Measurements from ENCODE around the gene SESTD1.

The SESTD1 gene

DNA sequence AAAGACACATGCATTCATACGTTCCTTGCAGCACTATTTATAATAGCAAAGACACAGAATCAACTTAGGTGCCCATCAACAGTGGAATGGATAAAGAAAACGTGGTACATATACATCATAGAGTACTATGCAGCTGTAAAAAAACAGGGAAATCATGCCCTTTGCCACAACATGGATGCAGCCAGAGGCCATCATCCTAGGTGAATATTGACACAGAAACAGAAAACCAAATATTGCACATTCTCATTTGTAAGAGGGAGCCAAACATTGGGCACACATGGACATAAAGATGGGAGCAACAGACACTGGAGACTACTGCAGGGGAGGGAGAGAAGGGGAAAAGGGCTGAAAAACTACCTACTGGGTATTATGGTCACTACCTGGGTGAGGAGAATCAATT, 73.5 kb downstream of the SESTD1 start:
- DNase-seq (ENCODE audit: low read depth), result no peak

DNA sequence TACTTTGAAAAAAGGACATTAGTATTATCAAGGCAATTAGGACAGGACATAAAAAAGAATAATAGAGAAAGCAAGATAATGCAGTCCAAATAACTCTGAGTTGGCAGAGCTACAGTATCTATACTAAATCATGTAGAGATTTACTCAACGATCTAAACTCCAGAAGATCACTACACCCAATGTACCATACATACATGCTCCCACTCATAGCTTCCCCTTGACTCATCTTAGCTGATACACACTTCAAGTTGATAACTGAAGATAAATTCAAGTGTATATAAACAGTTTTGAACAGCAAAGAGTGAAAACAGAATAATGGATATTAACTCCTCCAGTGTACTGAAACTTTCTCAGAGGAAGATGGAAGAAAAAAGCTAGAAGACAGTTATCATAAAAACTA, 78.5 kb downstream of the SESTD1 start:
- DNase-seq (ENCODE audit: low read depth), result no peak

DNA sequence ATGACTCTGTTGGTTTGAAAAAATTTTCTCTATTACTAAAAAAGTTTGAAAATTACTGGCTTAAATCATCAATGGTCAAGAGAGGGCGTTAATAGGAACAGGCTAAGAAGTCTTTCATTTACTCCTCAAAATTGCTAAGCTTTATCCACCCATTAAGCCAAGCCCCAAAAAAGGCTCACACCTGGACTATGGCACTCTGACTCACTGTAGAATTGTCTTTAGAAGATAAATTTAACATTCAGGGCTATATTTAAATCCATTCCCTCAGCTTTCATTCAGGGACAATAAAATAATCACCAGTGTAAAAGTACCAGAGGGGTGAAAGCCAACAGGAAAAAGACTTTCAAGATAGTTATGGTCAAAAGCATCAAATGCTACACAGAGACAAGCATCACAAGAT, 80.0 kb downstream of the SESTD1 start:
- DNase-seq (ENCODE audit: low read depth), result no peak

DNA sequence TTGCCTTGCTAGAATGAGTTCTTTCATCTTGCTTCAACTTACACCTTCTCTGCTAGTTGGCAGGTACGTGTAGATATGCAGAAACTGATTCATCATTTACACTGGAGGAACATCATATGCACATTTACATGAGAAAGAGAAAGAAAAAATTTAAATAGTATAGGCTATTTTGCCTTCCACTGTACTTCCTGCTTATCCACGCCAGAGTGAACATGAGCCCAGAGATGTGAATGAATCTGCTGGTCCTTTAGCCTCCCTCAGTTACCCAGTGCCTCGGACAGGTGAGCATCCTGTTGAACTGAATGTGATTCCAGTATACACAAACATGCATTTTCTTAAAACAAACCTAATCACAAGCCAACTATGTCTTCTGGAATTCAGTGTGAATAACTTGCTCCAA, 83.6 kb downstream of the SESTD1 start:
- no peak for DNase-seq (ENCODE audit: low read depth)

DNA sequence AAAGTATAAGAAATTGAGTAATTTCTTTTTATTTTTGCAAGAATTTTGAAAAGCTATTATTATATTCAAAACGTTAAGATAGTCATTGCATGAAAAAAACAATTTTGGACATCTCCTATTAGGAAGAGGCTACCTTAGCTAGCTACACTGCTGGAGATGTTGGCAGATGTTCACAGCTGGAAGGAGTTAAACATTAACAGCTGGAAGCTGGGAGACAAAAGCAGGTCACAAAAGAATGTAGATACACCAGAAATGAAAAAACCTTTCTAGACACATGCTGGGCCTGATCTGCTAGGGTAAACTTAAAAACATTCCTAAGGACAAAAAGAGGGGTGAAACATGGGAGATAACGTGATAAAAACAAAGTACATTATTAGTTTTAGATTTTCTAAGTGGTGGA, 84.4 kb downstream of the SESTD1 start:
- no peak for DNase-seq (ENCODE audit: low read depth)

DNA sequence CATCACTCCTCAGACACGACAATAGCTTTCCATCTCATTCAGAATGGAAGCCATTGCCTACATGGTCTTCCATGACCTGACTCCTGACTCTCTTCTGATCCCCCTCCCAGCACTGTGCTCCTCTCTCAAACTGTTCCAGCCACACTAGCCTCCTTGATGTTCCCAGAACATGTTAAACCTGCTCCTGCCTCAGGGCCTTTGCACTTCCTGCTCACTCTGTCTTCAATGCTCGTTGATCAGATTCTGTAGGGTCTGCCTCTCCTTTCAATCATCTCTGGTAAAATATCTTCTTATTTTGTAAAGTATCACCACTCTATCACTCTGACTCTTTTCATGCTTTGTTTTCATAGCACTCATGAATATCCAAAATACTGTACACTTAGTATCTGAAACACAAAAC, 84.9 kb downstream of the SESTD1 start:
- DNase-seq (ENCODE audit: low read depth), result no peak

DNA sequence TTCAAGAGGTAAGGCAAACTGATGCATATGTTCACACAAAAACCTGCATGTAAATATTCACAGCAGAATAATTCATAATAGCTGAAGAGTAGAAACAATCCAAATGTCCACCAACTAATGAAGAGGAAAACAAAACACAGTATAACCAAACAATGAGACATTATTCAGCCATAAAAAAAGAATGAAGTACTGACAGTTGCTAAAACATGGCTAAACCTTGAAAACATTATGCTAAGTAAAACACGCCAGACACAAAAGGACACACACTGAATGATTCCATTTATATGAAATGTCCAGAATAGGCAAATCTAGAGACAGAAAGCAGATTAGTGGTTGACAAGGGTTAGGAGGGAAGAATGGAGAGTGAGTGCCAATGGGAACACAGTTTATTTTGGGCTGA, 86.9 kb downstream of the SESTD1 start:
- DNase-seq (ENCODE audit: low read depth), result no peak

DNA sequence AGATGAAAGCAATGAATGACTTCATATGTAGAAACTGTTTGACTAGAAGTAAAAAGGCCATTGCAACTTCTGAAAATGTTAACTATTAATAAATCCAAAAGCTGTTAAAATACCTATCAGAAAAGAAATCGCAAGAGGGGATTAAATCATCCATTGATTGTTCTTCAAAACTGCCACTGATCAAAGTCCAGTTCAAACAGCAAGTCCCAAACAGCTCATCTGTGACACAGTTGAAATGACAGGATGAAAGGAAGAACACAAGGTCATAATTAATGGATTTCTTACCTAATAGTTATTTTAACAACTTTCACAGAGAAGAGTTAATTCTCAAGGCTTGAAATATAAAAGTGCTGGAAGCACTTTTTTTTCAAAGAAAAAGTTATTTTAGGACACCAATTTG, 90.4 kb downstream of the SESTD1 start:
- DNase-seq (ENCODE audit: low read depth), result no peak

DNA sequence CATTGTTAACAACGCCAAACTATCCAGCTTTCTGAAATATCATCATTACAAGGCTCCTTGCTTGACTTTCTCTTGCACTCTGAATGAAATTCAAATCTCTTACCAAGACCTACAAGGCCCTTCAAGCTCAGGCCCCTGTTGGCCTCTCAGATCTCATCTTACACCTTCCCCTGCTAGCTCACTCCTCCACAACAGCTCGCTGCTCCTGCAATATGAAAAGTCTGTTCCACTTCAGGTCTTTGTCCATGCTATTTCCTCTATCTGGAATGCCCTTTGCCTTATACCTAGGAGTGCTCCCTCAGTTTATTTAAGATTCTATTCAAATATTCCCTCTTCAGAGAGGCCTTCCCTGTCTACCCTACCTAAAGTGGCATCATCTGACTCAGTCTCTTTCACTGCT, 91.7 kb downstream of the SESTD1 start:
- no peak for DNase-seq (ENCODE audit: low read depth)

DNA sequence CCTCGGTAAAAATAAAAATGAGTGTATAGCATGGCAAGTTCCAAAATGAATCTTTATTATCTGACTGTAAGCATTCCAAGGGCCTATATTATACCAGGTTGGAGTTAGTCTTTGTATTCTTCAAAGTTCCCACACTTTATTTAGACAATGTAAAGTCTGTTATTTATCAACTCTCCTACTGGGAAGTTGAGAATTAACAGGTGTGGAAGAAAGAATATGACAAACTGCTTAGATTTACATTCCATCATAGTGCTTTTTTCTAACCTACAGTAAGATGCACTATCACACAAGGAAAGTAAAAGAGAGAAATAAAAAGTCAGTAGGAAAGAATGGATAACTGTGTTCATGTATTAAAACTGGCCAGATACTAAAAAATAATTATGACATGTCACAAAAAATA, 93.3 kb downstream of the SESTD1 start:
- DNase-seq (ENCODE audit: low read depth), result no peak

DNA sequence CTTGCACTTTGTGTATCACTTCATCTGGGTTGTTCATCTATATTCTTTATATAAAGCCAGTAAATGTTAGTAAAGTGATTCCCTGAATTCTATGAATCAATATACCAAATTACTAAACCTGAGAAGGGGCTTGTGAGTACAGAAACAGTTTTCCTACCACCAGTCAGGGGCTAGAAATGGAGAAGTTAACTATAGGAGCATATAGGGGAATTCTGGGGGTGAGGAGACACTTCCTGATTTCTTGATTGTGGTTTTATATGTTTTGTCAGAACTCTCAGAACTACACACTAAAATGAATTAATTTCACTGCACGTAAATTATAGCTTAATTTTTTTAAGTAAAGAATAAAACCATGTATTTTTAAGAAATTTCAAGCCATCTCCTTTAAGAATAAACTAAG, 93.7 kb downstream of the SESTD1 start:
- DNase-seq (ENCODE audit: low read depth), result no peak

DNA sequence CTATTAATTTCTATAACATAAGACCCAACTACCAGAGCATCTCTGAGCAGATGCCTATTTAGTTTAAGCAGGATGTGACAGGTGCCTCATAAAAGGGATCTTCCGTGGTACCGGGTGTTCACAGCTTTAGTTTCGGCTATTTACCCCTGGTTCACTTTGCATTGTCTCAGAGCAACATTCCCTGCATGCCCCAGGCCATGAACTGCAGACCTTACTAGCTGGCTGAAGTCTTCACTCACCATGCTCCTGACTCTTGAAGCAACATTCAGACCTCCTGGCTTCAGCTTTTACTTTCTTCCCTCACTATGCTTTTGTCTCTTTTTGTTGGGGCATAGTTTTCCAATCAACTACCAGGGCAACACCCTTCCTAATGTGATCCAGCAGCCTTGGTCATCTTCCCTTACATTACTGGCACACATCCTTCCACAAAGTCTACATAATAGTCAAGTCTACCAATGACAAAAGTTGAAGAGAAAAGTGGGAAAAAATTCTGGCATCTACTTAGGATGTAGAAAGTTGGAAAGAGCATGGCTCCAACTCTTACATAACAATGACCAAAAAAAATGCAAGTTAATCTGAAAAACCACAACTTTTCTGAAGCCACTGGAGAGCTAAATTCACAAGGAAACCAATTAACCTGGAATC, 99.2 kb downstream of the SESTD1 start:
- no peak for DNase-seq (ENCODE audit: low read depth)

DNA sequence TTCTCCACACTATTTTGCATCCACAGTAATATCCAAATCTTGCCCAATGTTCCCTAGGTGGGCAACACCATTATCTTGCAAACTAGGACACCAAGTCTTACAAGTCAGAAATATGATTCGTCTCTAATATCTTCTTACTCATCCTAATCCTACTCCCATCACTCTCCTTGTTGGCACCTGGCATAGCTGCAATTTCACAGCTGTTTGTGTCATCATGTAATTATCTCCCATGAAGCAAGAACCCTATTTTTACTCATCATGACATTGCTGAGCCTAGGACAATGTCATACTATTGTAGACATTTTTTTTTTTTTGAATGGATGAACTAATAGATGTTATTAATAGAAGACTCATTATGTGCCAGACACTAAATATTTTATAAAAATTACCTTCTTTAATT, 123.4 kb downstream of the SESTD1 start:
- DNase-seq (ENCODE audit: low read depth), result no peak

DNA sequence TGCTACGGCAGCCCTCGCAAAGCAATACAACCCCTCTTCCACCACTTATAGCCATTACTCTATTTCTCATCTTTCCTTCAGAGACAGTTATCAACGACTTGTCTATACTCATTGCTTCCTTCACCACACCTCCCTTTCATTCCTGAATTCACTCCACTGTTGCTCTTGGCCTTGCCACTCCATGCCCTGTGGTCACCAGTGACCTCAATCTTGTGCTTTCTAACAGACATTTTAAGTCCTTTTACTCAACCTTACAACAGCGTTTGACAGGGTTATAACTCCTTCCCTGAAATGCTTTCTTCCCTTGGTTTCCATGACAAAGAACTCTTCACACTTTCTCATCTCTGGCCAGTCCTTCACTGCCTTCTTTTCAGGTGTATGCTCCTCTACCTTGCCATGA, 124.1 kb downstream of the SESTD1 start:
- no peak for DNase-seq (ENCODE audit: low read depth)

DNA sequence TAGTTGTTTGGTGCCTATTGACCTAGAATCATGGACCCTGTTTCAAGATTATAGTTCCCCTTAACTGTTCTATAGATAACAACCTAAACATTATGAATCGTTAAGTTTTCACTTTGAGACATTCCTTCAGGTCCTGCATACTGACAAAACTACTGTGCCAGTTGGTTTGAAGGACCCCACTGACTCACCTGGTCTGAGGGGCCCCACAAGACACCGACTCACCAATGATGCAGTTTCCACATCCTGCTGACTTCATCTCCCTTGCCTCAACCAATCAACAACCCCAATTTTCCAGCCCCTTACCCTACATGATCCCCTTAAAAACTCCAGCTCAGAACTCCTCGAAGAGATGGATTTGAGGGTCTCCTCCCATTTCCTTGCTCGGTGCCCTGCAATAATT, 125.1 kb downstream of the SESTD1 start:
- DNase-seq (ENCODE audit: low read depth), result no peak

DNA sequence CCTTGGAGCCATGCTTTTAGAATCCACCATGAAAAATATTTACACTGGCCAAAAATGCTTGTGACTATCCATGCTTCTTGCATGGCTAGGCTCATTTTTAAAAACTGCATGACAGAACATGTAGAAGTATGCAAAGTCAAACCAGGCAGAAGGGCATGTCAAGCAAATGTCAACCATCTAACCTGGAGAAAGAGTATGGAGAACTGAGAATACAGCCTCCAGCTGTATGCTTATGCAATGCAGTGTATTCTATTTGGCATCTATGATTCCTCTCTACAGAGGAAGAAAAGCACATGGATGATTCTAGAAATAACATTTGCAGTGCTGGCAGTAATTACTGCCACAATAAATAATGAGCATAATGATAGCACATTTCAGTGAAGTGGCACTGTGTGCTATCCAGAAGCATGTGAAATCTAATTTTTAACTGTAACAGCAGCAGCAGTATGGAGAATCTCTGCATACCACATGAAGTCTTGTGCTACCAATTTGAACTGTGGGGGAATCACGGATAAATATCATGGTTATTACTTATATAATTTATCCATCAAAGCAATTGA, 127.4 kb downstream of the SESTD1 start:
- DNase-seq (ENCODE audit: low read depth), result no peak

DNA sequence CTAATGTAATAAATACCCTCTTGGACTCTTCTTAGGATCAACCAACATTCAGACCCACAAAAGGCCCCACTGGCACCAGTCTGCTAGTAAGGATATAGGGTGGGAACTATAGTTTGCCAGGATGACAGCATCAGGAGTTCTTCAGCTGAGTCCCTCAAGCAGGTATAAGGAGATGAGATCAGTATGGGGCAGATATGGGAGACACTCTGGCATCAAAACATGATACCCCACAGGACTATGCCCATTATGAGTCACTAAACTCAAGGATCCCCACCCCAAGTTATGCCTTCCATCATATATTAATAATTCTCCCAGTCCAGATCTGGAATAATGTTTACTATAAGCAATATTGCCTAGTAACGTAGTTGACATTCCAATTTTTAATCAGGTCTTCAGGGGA, 131.6 kb downstream of the SESTD1 start:
- no peak for DNase-seq (ENCODE audit: low read depth)

DNA sequence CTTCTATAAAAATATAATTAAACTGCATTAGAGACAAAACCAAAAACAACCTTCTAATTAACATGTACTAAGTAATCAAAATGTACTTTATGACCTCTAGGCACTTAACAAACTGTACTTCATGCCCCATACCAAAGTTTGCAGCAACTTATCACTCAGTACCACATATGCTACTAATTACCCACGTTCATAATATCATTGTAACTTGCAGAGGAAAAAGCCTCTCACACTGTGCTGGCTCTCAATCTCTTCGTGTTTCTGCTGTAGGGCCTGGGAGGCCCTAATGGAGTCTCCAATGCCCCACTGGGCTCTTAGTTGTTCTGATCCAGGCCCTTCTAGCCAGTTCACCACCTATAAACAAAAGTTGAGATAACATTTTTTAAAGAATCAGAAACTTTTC, 132.6 kb downstream of the SESTD1 start:
- no peak for DNase-seq (ENCODE audit: low read depth)

DNA sequence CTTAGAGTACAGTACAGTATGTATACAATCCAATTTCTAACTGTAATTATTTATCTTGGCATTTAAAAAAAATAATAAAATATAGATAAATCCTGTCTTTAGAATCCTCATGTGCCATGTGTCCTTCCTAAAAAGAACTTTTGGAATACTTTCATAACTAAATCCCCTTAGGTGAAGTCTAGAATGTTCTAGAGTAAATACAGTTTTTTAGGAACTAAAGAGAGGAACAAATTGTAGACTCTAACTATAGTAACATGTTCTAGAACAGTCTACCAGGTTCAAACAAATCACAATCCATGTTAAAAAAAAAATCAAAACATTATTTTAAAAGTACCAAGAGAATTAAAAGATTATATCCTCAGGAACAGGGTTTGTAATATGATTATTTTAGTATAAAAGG, 134.1 kb downstream of the SESTD1 start:
- no peak for DNase-seq (ENCODE audit: low read depth)

DNA sequence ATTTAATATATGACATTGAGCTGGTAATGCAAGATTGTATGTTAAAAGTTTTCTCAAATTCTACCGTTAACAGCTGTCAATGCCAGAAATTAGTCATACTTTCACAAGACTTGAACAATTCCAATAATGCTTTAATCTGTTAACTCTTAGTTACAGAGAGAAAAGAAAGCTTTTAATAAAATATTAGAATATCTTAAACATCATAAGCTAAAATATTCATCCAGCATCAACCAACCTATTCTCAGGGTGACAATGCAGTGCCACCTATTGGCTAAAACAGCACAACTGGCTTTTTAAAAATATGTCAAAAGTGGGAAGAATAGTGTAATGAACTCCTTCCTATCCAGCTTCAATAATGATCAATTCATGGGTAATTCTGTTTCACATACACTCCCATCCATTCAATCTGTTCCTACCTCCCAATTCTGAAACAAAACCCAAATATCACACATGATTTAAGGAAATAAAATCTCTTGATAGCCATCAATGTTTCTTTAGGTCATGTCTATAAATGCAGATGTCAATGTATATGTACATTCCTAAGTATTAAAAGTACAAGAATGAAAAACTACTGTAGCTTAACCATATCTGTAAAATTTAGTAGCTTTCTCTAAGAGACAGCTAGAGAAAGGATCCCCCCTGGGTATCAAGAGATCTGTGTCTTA, 134.9 kb downstream of the SESTD1 start:
- DNase-seq (ENCODE audit: low read depth), result no peak

DNA sequence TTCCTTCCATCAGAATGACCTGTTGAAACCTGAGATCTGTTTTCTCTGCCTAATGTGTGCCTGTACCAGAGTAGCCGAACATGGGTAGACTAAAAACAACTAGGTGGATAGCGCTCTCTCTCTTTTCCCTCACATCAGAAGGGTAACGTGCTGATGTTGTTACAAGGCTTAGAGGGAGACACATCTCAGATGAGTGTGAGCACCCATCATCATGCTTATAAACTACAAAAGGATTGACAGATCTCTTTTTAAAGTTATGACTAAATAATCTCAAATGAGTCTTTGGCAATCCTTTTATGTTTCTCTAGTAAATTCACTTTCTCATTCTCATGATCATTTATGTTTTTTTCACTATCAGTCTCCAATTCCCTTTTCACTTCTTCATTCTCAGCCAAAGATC, 139.2 kb downstream of the SESTD1 start:
- no peak for DNase-seq (ENCODE audit: low read depth)

DNA sequence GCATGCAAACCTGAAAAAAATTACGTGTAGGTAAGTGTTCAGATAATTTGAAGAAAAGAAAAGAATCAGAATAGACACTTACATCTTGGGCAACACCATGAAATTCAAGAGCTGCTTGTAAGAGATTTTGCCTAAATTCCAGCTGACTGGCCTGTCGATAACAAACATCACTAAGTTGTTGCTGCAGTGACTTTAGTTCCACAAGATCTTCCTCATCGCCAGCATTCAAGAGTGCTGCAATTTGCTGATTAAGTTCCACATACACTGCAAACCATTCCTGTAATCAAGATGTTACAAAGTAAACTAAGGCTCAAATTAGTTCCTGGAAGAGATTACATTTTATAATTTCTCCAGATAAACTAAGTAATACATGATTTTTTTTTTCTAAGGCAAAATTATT, 140.3 kb downstream of the SESTD1 start:
- DNase-seq (ENCODE audit: low read depth), result no peak

DNA sequence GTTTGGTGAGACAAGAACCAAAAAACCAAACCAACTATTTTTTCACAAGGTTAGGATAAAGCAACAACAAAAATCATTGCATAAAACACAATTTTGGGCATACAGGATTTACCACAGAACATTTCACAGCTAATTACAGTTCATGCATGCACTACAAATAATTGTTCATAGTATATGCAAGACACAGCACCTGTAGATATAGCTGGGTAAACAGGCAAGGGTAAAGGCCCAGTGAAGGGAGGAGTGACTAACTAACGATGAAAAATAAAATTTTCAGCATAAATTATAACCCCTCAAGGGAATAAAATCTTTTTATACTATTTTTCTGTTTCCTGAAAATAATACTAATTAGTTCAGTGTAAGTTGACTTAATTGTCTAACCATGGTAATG, 141.4 kb downstream of the SESTD1 start:
- no peak for DNase-seq (ENCODE audit: low read depth)

DNA sequence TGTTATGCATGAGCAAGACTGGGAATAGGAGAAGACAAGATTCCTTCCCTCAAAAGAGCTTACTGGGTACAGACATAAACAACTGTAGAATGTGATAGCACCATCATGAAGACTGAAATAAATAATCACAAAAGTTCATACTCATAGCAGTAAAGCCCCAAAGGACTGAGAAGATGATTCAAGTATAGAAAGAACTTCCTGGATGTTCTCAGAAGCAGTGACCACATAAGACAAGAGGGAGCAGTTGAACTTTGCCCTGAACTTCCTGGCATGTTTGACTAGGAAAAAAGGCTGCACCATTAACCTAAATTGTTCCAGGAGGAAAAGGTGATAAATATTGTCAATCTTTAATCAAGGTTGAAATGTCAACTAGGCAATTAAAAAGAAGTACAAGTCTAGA, 156.9 kb downstream of the SESTD1 start:
- DNase-seq (ENCODE audit: low read depth), result no peak

Measured in GM04503 (cell line).